Hepatocyte (in vitro differentiated cells): ENCODE data around the gene MAST4.

ENCODE experiments used
- CTCF ChIP-seq: fragments of 200-600 bp; sonication (generic); IDR thresholded peaks from 2 replicates; pipeline ENCODE4 v1.5.1; 2016; ENCODE audit warnings: antibody characterized with exemption, mild to moderate bottlenecking; ENCODE audit not compliant: poor library complexity
- EZH2 ChIP-seq: fragments of 200-600 bp; sonication (generic); IDR thresholded peaks from 2 replicates; pipeline ENCODE4 v1.6.1; 2016; ENCODE audit warnings: antibody characterized with exemption, mild to moderate bottlenecking, borderline replicate concordance
- EZH2phosphoT487 ChIP-seq: fragments of 200-600 bp; sonication (generic); IDR thresholded peaks from one replicate; pipeline ENCODE4 v1.6.1; 2018; ENCODE audit warnings: antibody characterized with exemption, mild to moderate bottlenecking, low read depth, moderate library complexity; ENCODE audit not compliant: unreplicated experiment, severe bottlenecking

GRCh38 chr5:66697796-66698564 is 101.8 kb downstream of the MAST4 start:
- no peak for TF ChIP-seq EZH2phosphoT487
- no peak for TF ChIP-seq CTCF
- no peak for TF ChIP-seq EZH2
